Superior temporal gyrus (tissue), 1 donor: ENCODE results near the gene ACTL10.

Experiments used
- DNase-seq: peaks from one replicate; pipeline ENCODE4 v3.0.0-alpha.2; 2016; ENCODE audit errors: extremely low spot score

ACTL10 gene

DNA sequence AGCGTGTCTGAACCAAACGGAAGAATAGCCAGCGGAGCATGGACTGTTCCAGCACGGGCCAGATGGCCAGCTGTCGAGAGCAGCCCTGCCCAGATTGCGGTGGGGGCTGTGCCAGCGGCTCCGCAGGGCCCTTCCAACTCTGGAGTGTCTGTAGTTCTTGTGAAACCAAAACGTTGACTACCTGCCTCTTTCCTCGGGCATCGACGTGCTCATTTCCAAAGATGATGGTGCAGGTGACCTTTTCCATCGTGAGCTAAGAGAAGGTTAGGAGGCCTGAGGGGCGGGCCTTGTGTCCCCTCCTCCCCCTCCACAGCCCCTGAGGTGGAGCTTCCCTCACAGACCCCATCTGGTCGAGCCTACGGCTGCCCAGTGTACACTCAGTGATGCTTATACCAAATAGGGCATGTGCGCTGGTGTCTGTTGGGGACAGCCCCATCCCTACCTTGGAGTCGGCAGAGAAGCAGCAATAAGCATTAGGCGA lies 17.5 kb upstream of the ACTL10 start:
- DNase-seq = peak; percentile 70

DNA sequence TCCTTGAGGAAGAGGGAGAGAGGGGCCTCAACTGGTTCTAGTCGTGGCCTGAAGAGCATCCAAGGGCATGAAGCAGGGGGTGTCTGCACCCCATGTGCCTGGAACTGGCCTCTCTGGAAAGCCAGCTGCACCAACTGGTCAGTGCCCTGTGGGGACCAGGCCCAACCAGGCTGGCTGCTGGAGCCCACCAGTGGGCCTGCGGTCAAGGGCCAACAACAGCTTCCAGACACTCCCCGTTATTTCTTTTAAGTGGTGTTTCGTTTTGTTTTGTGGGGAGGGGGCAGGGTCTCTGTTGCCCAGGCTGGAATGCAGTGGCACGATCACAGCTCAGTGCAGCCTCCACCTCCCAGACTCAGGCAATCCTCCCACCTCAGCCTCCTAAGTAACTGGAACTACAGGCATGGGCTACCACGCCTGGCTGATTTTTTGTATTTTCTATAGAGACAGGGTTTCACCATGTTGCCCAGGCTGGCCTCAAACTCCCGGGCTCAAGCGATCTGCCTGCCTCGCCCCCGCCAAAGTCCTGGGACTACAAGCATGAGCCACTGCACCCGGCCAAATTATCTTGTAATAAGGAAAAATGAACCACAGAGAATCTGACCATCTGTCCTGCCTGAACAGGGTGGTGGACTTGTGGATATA lies 16.5 kb upstream of the ACTL10 start:
- no peak for DNase-seq

DNA sequence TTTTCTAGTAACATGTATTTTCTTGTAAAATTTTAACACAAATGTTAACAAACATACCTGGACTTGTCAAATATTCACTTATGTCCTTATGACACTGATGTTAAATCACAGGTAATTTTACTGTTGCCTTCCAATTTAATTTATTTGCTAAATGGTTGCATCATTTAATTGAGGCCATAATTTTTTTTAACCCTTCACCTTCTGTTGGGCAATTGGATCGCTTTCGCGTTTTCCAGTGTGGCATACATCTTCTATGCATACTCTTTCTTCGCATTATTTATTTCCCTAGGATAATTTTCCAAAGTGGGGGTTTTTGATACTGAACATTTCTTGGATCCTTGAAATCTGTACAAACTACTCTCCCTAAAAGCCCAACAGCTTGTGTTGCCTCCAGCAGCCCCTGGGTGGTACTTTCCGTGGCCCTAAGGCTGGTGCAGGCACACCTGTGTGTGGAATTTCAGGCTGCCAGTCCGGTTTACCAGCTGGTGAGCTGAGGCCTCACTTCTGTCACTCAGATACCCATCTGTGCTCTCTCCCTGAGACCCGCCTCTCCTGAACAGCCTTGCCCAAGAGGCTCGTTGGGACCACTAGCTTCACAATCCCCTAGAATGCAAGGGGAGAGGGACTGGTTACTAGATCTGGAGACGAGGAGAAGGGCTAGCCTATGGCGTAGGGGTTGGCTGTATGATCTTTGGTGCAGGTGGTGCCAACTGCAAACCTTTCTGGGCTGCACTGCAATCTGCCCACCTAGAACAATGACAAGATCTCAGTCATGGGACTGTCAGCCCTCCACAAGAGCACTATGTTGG lies 15.8 kb upstream of the ACTL10 start:
- no peak for DNase-seq

DNA sequence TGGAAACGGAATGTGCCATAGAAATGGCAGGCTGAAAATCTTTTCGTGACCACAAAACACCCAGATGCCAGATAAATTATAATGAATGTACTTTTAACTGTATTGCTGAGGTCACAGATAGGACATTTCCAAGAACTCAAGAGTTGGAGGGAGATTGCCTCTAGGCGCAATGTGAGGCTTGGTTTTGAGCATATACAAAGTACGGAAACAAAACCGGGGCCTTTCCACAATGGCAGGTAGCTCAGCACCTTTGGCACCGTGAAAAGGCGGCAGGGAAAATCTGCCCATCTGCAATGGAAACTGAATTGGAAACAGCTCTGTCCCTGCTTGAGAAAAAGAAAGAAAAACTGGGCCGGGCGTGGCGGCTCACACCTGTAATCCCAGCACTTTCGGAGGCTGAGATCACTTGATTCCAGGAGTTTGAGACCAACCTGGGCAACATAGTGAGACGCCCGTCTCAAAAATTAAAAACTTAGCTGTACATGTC lies 15.1 kb upstream of the ACTL10 start:
- no peak for DNase-seq

DNA sequence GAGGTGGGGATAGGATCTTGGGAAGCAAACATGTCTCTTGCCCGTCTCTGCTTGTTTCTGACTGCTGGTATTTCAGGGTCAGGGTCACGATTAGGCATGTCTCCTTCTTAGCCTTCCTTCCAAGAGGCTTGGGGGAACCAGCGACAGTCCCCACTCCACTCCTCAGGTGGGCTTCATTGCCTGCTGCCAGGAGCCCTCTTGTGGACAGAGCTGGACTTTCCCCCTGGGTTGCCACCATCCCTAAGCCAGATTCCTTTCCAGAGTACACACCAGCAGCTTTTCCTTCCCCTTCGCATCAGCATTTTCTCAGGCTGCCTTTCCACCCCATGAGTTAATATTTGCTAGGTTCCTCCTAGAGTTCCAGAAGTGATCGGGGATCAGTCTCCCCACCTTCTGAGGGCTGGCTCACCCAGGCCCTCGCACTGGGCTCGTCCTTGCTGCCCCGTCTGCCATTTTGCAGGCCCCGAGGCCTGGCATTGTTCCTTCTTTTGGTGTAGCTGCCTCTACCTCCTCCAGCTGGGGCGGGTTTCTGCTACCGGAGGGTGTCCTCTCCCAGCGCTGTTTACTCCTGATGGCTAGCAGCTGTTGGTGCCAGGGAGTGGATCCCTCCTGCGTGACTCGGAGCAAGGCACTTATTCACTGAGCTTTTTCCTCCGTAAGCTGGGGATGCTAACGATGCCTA lies 13.4 kb upstream of the ACTL10 start:
- peak; percentile 82 for DNase-seq

DNA sequence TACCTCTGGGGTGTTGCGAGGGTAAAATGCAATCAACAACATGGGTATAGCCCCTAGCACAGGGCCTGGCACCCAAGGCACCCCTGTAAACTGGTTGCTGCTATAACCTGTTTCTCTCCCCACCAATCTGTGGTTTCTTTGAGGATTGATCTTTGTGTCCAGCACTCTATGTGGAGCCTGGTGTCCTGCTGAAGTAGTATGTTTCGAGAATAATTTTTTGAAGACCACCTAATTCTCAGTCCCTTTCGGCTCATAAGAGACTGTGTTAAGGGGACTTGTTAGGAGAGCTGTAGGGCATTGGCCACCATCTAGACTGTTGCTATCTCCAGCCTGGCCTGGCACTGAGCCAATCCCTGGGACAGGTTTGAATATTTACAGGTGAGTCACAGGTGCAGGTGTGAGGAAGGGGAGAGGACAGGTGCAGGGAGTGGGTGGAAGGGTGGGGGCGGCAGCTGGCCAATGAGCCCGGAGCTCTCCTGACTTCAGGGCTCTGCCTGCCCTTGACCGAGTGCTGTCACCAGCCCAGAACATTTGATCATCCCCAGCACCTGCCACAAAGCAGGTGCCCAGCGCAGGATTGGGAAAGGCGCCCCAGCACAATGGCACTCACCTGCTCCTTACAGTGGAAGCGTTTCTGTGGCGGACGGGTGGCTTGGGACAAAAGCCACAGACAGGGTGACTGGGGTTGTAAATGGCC lies 12.7 kb upstream of the ACTL10 start:
- DNase-seq = no peak

DNA sequence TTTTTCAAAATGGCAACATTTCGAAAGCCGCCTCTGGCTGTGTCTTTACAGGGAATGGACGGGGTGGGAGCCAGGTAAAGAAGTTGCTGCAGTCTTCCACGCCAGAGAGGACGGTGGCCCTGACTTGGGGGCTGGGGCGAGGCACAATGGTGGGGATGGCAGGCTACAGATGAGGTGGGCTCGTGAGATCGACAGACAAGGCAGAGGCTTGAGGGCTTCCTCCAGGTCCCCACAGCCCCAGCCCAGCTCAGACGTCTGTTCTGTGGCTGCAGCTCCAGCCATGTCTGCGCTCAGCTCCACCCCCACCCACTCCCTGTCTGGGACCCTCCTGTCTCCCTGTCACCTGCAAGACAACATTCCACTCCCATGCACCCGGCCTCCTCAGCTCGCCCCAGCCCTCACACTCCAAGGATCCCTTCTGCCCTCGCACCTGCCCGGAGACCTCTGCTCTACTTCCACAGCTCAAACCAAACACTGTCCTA lies 12.0 kb upstream of the ACTL10 start:
- DNase-seq = no peak

DNA sequence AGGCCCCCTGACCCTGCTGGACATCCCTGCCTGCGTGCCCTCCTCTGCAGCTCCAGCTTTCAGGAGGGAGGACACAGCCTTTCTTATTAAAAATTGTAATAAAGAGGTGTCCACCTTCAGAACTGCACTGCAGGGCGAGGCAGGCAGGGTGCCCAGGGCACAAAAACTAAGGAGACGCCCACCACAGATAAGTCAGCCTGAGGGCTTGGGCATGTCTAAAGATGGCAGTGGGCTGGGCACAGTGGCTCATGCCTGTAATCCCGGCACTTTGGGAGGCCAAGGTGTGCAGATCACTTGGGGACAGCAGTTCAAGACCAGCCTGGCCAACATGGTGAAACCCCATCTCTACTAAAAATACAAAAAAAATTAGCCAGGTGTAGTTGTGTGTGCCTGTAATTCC lies 11.6 kb upstream of the ACTL10 start:
- DNase-seq = no peak

DNA sequence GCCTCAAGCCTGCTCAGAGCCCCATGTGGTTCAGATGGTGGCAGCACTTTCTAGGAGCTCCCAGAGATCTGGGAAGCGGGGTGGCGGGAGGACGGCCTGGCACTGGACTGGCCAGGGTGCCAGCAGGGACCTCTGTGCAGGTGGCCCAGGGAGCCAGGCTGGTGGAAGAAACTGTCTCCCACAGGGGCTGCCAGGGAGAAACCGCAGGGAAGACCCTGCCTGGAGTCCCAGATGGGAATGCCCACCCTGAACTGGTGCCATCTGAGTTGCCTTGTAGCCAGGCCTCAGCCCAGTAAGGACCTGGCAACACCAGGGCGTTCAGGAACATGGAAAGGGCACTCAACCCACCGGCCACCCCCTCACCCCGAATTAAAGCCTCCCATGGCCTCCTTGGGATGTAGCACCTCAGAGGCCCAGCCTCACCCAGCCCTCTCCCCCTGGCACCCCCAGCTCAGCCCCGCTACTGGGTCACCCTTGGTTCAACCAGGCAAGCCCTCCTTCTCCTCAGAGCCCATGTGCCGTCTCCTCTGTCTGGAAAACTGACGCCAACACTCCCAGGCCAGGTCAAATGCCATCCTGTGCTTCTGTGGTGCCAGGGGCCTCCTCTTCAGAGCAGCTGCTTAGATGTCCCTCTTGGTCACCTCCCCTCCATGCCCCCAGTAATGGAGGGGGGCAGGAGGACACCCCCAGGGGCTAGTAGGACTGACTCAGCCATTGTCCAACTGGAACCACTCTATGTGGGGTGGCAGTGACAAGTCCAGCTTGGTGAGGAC lies 10.5 kb upstream of the ACTL10 start:
- no peak for DNase-seq

DNA sequence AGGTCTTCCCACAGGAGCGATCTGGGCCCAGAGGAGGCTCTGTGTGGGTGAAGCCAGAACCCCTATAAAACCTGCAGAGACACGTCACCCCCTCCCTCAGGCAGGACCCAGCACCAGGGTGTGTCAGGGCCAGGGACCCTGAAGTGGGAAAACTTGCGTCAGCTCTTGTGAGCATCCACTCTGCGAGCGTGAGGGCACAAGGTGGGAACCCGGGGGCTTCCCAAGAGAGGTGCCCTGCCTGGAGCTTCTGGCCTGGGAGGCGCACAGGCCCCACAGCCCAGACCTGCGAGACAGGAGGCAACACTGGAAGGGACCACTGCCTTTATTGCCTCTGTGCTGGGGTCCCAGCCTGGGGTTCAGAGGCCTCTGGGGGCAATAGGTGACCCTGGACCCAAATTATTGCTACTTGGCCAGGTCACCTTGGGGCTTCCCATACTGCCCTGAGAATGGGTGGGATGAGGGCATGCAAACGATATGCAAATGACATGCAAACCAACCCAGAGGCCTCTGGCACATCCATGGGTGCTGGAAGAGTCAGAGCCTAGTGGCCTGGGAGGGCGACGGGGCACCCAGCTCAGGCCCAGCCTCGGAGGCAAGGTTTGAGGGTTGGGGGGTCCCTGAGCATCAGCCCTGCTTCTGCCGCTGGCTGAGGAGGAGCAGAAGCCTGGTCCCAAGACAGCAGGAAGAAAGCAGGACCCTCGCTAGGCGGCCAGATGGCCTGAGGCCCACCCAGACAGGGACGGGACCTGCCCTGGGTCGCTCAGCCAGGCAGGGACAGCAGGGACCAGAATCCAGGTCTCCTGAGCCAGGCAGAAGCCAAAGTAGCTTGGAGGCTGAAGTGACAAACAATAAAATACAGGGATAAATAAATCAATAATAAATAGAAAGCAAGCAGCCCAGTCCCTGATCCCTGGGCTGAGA lies 9.7 kb upstream of the ACTL10 start:
- DNase-seq = no peak

DNA sequence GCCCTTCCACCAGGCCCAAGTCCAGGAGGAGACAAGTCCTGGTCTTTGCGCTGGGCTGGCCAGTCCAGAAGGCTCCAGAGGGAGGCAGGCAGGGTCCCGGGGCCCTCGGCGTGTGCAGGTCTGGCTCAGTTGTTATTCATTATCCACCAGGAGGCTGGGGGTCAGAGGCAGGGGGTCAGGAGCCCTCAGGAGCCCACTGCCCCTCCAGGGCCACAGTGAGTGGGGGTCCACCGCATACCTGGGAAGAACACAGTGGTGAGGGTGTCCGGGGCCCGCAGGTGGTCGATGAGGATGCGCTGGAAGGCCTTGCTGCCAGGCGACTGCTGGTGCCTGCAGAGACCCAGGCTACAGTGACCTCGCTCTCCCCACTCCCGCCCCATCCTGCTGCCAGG lies 9.0 kb upstream of the ACTL10 start:
- DNase-seq = no peak

DNA sequence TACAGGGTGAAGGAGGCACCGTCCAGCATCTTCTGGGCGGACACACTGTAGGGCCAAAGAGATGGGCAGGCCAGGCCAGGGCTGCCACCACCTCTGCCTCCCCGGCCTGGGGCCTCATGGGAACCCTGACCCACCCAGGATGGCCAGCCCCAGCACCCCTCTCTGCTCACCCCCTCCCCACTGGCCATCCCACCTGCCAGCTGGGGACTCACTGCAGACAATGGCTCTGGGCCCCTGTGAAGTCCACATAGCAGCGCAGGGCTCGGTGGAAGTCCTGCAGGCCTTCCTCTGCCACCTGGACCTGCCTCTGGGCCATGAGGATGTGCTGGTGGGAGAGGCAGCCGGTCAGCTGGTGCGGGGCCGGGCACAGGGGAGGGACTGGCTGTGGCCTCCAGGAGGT lies 8.2 kb upstream of the ACTL10 start:
- DNase-seq = no peak

DNA sequence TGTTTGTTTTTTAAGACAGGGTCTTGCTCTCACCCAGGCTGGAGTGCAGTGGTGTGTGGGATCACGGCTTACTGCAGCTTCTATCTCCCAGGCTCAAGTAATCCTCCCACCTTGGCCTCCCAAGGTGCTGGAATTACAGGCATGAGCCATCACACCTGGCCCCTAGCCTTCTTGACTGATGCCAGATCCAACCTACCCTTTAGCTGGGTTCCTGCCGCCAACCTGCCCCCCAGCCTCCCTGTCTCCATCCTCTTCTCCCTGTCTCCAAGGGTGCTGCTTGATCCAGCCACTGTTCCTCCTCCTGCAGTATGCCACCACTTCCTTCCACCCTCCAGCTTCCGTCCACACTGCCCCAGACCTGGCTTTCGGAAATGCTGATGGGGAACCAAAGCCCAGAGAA lies 7.8 kb upstream of the ACTL10 start:
- DNase-seq = no peak

DNA sequence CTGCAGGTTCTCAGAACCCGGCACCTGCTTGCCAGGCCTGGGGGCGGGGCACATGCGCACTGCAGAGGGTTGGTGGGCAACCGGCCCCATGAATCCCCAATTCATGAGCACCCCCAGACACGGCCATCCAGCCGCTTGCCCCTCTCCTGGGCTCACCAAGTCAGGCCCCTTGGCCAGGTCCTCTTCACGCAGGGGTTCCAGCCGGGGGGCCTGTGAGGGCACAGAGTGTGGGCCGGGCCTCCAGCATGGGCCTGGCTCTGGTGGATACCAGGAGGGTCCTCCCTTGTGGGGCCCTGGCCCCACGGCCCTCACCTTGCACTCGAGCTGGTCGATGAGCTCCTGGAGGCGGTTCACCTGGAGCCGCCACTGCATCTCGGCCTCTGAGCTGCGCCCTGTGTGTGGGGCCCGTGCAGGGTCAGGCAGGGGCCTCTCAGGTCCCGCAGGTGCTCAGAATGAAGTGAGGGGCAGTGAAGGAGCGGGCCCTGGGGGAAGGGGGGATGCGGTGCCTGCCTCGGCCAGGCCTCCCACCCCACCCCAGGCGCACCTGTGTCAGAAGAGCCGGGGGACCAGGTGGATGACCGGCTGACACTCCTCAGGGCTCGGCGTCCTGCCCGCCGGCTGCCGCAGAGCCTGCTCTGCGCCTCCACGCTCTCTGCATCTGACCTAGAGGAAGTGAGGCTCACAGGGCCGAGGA lies 7.3 kb upstream of the ACTL10 start:
- DNase-seq = no peak

DNA sequence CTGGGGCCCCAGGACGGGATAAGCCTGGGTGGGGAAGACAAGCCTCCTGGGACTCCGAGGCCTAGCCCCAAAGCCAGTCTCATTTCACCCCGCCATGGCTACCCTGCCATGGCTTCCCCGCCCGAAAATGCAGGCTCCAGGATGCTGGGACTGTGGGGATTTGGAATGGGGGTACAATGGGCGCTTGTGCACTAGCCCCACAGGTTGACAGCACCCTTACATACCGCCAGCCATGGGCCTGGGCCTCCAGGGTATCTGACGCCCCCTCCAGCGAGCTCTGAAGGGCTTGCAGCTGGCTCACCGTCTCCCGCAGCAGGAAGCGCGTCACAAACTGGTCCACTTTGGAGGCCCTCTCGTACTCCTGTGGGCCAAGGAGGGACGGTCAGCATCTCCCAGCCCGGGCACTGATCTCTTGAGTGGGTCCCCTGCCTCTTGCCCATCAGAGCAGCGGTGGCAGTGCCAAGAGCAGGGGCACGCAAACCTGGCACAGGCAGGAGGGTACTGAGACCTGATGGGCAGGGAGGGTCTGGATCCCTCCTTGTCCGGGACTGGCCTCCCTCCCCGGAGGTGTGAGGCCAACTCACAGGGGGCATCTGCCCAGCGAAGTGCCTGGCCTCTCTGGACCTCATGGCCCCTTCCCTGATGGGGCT lies 6.6 kb upstream of the ACTL10 start:
- no peak for DNase-seq

DNA sequence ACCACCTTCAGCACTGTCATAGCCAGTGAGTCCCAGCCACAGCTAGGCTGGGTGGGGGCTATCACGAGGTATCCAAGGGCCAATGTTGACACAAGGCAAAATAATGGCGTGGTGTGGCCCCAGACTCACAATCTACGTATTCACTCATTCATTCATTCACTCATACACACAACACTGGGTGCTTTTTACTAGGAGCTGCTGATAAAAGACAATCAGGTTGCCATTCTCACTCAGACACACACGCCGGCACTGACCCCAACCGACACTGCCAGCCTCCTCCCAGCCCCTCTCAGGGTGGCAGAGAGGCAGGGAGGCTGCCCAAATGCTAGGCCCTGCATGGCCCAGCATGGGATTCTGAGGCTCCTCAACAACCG lies 6.1 kb upstream of the ACTL10 start:
- DNase-seq = no peak

DNA sequence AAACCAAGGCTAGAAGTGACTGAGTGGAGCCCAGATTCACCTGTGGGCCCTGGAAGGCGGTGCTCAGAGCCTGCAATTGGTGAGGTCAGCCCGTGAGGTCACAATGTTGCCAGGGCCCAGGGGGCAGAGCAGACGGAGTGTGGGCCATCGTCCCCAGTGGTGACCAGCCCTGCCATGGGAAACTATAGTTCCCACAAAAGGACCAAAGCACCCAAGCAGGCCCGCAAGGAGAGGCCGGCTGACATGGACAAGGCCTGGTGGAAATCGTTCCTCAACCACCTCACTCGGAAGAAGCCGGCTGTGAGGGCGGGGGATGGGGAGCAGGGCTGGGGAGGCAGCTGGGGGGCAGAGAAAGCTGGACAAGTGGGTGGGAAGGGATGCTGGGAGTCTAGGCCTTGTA lies 4.6 kb upstream of the ACTL10 start, which contains the start of gene C20orf144:
TSS of gene C20orf144 (plus strand) at position 156 of the 400 bp plus-strand sequence. CDS start at position 175, 19 bp downstream.
- DNase-seq = no peak

DNA sequence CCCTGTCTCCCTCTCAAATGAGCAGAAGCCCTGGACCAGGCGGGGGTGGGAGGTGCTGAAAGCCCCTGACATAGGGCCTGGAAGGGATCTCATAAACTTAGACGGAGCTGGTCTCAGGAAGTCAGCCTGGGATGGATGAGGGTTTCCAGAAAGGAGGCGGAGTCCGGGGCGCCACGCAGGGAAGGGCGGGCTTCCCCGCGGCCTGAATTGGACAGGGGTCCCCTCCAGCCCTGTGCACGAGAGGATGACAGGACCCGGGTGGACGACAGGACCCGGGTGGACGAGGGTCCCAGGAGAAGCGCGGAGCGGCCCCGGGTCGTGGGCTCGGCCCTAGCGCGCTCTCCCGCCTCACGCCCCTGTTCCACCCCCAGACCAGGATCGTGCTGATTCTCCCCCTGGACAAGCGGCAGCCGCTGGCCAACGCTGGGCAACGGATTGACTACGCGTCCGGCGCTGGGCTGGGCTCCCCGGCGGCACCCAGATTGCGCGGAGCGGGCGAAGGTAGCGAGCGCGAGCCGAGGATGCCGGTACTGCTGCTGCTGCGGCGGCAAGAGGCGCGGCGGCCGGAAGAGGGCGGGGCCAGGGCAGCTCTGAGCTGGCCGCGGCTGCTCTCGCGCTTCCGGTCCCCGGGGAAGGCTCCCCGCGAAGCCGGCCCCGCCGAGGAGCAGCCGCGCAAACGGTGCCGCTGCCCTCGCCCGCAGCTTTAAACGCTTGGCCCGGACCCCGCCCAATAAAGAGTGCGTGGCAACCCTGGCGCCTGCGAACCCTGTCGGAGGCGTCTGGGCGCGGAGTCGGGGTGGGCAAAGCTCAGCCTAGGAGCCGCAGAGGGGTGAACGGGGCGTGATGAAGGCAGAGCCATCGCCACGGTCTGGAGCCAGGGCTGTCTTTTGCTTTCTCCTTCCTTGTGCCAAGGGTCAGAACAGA lies 3.3 kb upstream of the ACTL10 start:
- DNase-seq = peak; percentile 77
